Activated gamma-delta T cell (primary cell): Measurements from ENCODE around the gene TMEM80.
"Not testable (repeated sequence)": the region's sequence is repeated elsewhere in the genome, so short reads cannot be mapped to it uniquely, and the experiment has no call there.

Experiments
- DNase-seq: peaks from one replicate; lab custom pipeline; 2025; lab: John Stamatoyannopoulos, UW
- total RNA-seq, 2 donors: gene quantifications; one replicate each; lab custom pipeline; 2026; lab: John Stamatoyannopoulos, UW

The TMEM80 gene
- total RNA-seq: 28.1 to 35.6 reads per million in 2 donors

DNA sequence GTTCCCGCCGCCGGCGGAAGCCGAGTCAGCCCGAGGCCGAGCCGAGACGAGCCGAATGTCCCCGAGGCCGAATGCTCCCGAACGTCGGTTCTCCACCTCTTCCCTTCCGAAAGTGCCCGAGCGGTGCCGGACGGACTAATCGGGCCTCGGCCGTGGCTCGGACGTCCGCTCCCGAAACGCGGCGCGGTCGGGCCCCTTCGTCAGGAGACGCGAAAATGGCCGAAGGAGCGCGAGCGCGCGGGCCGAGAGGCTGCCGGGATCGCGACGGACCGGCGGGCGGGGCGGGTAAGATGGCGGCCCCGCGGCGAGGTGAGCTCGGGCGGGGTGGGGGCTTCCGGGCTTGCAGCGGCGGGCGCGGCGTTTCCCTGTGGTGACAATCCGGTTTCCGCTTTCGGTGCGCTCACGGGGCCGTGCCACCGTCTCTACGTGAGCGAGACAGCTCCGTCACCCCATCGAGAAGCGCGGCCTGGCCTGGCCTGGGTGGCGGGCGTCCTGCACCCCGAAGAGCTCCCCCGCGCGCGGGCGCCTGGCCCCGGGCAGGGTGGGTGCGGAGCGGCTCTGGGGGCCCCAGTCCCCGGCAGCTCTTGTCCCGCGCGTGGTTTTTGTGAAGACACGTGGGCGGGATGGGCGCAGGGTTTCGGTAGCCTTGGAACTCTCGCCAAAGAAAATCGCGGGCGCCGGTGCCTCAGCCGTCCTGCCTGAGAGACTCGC lies at the start of gene TMEM80:
TSS of gene TMEM80 (plus strand) at position 279 of the 711 bp plus-strand sequence. CDS start at position 291, 12 bp downstream.
- peak; percentile 96 for DNase-seq

- DNase-seq: no peak
Observed at GRCh38 chr11:646214-646613, 49.4 kb upstream of the TMEM80 start.

- DNase-seq: not testable (repeated sequence)
Observed at GRCh38 chr11:647672-648158, 47.9 kb upstream of the TMEM80 start.

- no peak for DNase-seq
Observed at GRCh38 chr11:650482-650881, 45.1 kb upstream of the TMEM80 start.

DNA sequence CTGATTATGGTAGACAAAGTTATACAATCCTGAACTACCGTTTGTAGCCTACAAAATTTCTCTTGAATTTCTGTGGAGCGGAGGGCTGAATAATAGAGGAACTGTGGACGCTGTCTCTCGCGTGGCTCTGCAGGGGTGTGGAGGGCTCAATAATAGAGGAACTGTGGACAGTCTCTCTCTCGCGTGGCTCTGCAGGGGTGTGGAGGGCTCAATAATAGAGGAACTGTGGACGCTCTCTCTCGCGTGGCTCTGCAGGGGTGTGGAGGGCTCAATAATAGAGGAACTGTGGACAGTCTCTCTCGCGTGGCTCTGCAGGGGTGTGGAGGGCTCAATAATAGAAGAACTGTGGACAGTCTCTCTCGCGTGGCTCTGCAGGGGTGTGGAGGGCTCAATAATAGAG lies 42.5 kb upstream of the TMEM80 start:
- not testable (repeated sequence) for DNase-seq

GRCh38 chr11:653837-654236 lies 41.8 kb upstream of the TMEM80 start:
- no peak for DNase-seq

- not testable (repeated sequence) for DNase-seq
Observed at GRCh38 chr11:654444-654843, 41.2 kb upstream of the TMEM80 start.

- DNase-seq: no peak
Observed at GRCh38 chr11:655036-655726, 40.4 kb upstream of the TMEM80 start.

- no peak for DNase-seq
Observed at GRCh38 chr11:656426-656825, 39.2 kb upstream of the TMEM80 start.

- no peak for DNase-seq
Observed at GRCh38 chr11:656866-657265, 38.8 kb upstream of the TMEM80 start.

- no peak for DNase-seq
Observed at GRCh38 chr11:657691-658126, 37.9 kb upstream of the TMEM80 start.

GRCh38 chr11:659532-660085 lies 36.0 kb upstream of the TMEM80 start:
- no peak for DNase-seq

DNA sequence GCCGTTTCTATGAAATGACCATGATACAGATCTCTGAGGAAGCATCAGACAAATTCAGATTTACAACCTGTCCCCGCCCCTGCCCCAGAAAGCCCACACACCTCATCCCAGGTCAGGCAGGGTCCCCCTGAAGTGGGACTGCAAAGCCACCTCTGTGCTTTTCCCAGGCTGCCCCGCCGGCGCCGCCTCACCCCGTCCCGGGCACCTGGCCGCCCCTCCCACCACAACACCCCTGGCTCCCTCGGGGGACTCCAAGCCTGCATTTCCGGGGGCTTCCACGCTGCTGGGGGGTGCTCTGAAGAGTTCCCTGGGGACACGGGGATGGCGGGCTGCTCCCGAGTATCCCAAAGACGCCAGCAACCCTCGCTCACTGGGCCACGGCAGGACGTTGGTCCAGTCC lies 35.3 kb upstream of the TMEM80 start:
- DNase-seq: no peak

GRCh38 chr11:660681-661444 lies 34.8 kb upstream of the TMEM80 start:
- DNase-seq: no peak

DNA sequence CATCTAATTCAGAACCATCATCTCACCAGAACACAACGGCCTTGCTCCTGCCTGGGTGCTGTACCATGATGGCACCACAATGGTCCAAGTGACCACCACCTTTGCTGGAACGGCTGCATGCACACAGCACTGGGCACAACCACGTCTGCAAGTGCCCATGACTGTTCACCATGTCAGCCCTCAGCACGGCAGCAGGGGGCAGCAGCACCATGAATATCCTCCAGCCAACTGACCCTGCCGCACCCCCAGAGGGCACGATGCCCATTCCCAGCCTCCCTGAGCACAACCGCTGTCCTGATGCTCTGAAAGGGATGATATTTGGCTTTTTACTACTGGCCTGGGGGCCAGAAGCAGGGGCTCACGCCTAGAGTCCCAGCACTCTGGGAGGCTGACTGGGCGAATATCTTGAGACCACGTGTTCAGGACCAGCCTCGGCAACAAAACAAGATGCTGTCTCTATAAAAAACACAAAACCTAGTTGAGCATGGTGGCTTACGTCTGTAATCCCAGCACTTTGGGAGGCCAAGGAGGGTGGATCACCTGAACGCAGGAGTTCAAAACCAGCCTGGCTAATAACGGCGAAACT lies 32.8 kb upstream of the TMEM80 start:
- no peak for DNase-seq

GRCh38 chr11:665062-665703 lies 30.4 kb upstream of the TMEM80 start:
- no peak for DNase-seq

- DNase-seq: no peak
Observed at GRCh38 chr11:665704-666281, 29.8 kb upstream of the TMEM80 start.

- DNase-seq: no peak
Observed at GRCh38 chr11:673866-674265, 21.8 kb upstream of the TMEM80 start.

DNA sequence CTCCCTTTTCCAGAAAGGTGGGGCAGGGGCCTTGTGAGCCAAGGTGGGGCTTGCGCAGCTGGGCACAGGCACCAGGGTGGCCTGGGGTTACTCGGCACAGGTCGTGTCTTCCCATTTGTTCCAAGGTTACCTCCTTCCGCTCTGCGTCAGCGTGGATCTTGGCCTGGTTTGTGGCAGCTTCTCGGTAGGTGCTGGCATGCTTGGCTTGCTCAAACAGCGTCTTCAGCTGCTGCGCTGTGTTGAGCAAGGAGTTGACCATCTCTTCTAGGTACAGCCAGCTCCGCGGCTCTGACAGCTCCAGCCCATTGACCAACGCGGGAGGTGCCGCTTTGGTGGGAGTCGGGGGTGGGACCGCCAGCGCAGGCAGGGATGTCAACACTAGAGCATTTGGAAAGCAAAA lies 21.2 kb upstream of the TMEM80 start:
- DNase-seq: no peak

GRCh38 chr11:678297-678696 lies 17.3 kb upstream of the TMEM80 start:
- no peak for DNase-seq
